ENCODE data around the gene KIF1B. TPM values are rescaled to one million over a fixed set of nuclear protein-coding genes. Genes with fewer than 3 reads are reported as not detected.

Gene KIF1B
- total and polyA plus RNA-seq, 11 donors = 25.0 to 137 (median 78.4) TPM

GRCh38 chr1:10271090-10271489, 60.7 kb downstream of the KIF1B start:
- intact Hi-C loops (cut with DNase I) = loop anchor here in 2 of 10 donors (10.0 kb wide), 1 partner anchor 56 kb away; the partner anchor contains the start of gene KIF1B (in 2 of the 2)

GRCh38 chr1:10271869-10272268, 61.5 kb downstream of the KIF1B start:
- H3K36me3 ChIP-seq = peaks cover 0 to 97% (median 73%) of the 10 kb centered on the region in 9 donors
- intact Hi-C loops (cut with DNase I) = loop anchor here in 2 of 10 donors (10.0 kb wide), 1 partner anchor 57 kb away; the partner anchor contains the start of gene KIF1B (in 2 of the 2)
- H3K9me3 ChIP-seq = no peaks in the 10 kb centered on the region
- no peak for ATAC-seq
- H3K27me3 ChIP-seq = no peaks in the 10 kb centered on the region
- no peak overlapping the region for H3K4me3 ChIP-seq
- DNase-seq = no peak
- peaks cover 0 to 23% (median 4%) of the 10 kb centered on the region in 12 donors for H3K4me1 ChIP-seq
- 46 to 62% (median 59%) methylated on average over 2 of the region's 2 CpGs for WGBS, 4 donors
- TF ChIP-seq, protein P1, sequence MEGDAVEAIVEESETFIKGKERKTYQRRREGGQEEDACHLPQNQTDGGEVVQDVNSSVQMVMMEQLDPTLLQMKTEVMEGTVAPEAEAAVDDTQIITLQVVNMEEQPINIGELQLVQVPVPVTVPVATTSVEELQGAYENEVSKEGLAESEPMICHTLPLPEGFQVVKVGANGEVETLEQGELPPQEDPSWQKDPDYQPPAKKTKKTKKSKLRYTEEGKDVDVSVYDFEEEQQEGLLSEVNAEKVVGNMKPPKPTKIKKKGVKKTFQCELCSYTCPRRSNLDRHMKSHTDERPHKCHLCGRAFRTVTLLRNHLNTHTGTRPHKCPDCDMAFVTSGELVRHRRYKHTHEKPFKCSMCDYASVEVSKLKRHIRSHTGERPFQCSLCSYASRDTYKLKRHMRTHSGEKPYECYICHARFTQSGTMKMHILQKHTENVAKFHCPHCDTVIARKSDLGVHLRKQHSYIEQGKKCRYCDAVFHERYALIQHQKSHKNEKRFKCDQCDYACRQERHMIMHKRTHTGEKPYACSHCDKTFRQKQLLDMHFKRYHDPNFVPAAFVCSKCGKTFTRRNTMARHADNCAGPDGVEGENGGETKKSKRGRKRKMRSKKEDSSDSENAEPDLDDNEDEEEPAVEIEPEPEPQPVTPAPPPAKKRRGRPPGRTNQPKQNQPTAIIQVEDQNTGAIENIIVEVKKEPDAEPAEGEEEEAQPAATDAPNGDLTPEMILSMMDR (IDR thresholded peaks at IDR 0.05) = no peak
- TF ChIP-seq POLR2A (IDR thresholded peaks at IDR 0.05) = no peak
- H3K27ac ChIP-seq = peak overlapping the region in 2 of 12 donors; percentile 12 to 25

More at GRCh38 chr1:10271090-10271489, 60.7 kb downstream of the KIF1B start:
- WGBS, 4 donors = 74 to 83% (median 78%) methylated on average over 2 of the region's 2 CpGs
- no peak for TF ChIP-seq POLR2A (IDR thresholded peaks at IDR 0.05)
- TF ChIP-seq, protein P1 (IDR thresholded peaks at IDR 0.05) = no peak
- peaks cover 0 to 23% (median 4%) of the 10 kb centered on the region in 12 donors for H3K4me1 ChIP-seq
- DNase-seq = no peak
- ATAC-seq = no peak
- H3K27ac ChIP-seq = no peak overlapping the region
- peaks cover 0 to 97% (median 73%) of the 10 kb centered on the region in 9 donors for H3K36me3 ChIP-seq
- no peaks in the 10 kb centered on the region for H3K9me3 ChIP-seq
- no peak overlapping the region for H3K4me3 ChIP-seq
- H3K27me3 ChIP-seq = no peaks in the 10 kb centered on the region

GRCh38 chr1:10272274-10272673, 61.9 kb downstream of the KIF1B start:
- 79 to 89% (median 83%) methylated on average over 1 of the region's 1 CpG for WGBS, 4 donors
- Histone ChIP-seq H3K9me3 (no peaks in the 10 kb centered on the region), H3K4me3 (no peak overlapping the region), H3K36me3 (peaks cover 0 to 97% (median 73%) of the 10 kb centered on the region in 9 donors), H3K4me1 (peaks cover 0 to 20% (median 4%) of the 10 kb centered on the region in 12 donors), H3K27ac (peak overlapping the region in 3 of 12 donors; percentile 12 to 25 (median 17)), H3K27me3 (no peaks in the 10 kb centered on the region)
- intact Hi-C loops (cut with DNase I) = loop anchor here in 2 of 10 donors (10.0 kb wide), 1 partner anchor 57 kb away; the partner anchor contains the start of gene KIF1B (in 2 of the 2)
- DNase-seq (no peak), ATAC-seq (no peak)
- TF ChIP-seq, protein P1 (IDR thresholded peaks at IDR 0.05) = no peak
- TF ChIP-seq POLR2A (IDR thresholded peaks at IDR 0.05) = no peak

- Histone ChIP-seq H3K36me3 (peaks cover 0 to 100% (median 87%) of the 10 kb centered on the region in 9 donors), H3K9me3 (no peaks in the 10 kb centered on the region), H3K27ac (no peak overlapping the region), H3K4me3 (no peak overlapping the region), H3K4me1 (peaks cover 0 to 7% (median 4%) of the 10 kb centered on the region in 12 donors), H3K27me3 (no peaks in the 10 kb centered on the region)
- intact Hi-C loops (cut with DNase I) = loop anchor here in 2 of 10 donors (10.0 kb wide), 1 partner anchor 64 kb away; the partner anchor contains the start of gene KIF1B (in 2 of the 2)
- 90 to 95% (median 93%) methylated on average over 5 of the region's 5 CpGs for WGBS, 4 donors
- ATAC-seq (no peak), DNase-seq (no peak)
- TF ChIP-seq POLR2A (IDR thresholded peaks at IDR 0.05) = no peak
- TF ChIP-seq, protein P1 (IDR thresholded peaks at IDR 0.05) = no peak
Measured at GRCh38 chr1:10278880-10279279, 68.5 kb downstream of the KIF1B start.
